G401.6 (cell line): ENCODE data around the gene DTNA.

Source experiments
- FAIRE-seq: peaks from 2 replicates; lab custom pipeline; 2012; peaks lifted over from hg19 to GRCh38; lab: Jason Lieb, UNC

Gene DTNA

GRCh38 chr18:34859496-34859895 is 149.4 kb downstream of the DTNA start:
- FAIRE-seq = no peak

- FAIRE-seq = no peak
These were observed 152.5 kb downstream of the DTNA start for GRCh38 chr18:34862561-34862960.

- no peak for FAIRE-seq
These were observed 153.6 kb downstream of the DTNA start for GRCh38 chr18:34863702-34864101.

GRCh38 chr18:34864836-34865497 is 154.9 kb downstream of the DTNA start:
- no peak for FAIRE-seq

GRCh38 chr18:34866310-34866709 is 156.2 kb downstream of the DTNA start:
- FAIRE-seq = no peak

- FAIRE-seq = peak; percentile 83
These were observed 156.6 kb downstream of the DTNA start for GRCh38 chr18:34866739-34867138.

GRCh38 chr18:34867520-34867919 is 157.4 kb downstream of the DTNA start:
- FAIRE-seq = no peak

GRCh38 chr18:34870555-34871310 is 160.6 kb downstream of the DTNA start:
- no peak for FAIRE-seq

GRCh38 chr18:34871435-34871834 is 161.3 kb downstream of the DTNA start:
- no peak for FAIRE-seq

- no peak for FAIRE-seq
These were observed 162.0 kb downstream of the DTNA start for GRCh38 chr18:34872066-34872465.

GRCh38 chr18:34873986-34874580 is 164.0 kb downstream of the DTNA start:
- FAIRE-seq = no peak

GRCh38 chr18:34875150-34875549 is 165.1 kb downstream of the DTNA start:
- no peak for FAIRE-seq

GRCh38 chr18:34880403-34880802 is 170.3 kb downstream of the DTNA start:
- no peak for FAIRE-seq

- peak; percentile 91 for FAIRE-seq
These were observed 171.1 kb downstream of the DTNA start for GRCh38 chr18:34880882-34881834.

GRCh38 chr18:34884436-34884835 is 174.3 kb downstream of the DTNA start:
- no peak for FAIRE-seq

GRCh38 chr18:34886177-34886576 is 176.1 kb downstream of the DTNA start:
- no peak for FAIRE-seq

GRCh38 chr18:34887881-34888580 is 177.9 kb downstream of the DTNA start:
- FAIRE-seq = no peak

- FAIRE-seq = no peak
These were observed 180.5 kb downstream of the DTNA start for GRCh38 chr18:34890486-34891085.

GRCh38 chr18:34892379-34892778 is 182.3 kb downstream of the DTNA start:
- no peak for FAIRE-seq

- FAIRE-seq = no peak
These were observed 183.1 kb downstream of the DTNA start for GRCh38 chr18:34893239-34893638.

GRCh38 chr18:34901299-34901698 is 191.2 kb downstream of the DTNA start:
- FAIRE-seq = peak; percentile 82
